ENCODE results near the gene CDH16.

- TF ChIP-seq CTCF (IDR thresholded peaks at IDR 0.05; ENCODE audit: low read depth, low read length): no peak
- TF ChIP-seq EZH2phosphoT487 (IDR thresholded peaks at IDR 0.05; ENCODE audit: low read depth): no peak
These were observed 26.9 kb downstream of the CDH16 start for GRCh38 chr16:66891797-66892196.
